Endothelial cell of umbilical vein (primary cell): ENCODE results near the gene NAV2. TPM values are rescaled to one million over a fixed set of nuclear protein-coding genes. Genes with fewer than 3 reads are reported as not detected.

Source experiments
- BruUV-seq: library from RNA; stranded (reverse); fragments of 400-500 nt; replicated peaks from 2 replicates; lab custom pipeline; 2021; lab: Mats Ljungman, UMichigan
- CTCF ChIA-PET: fragments of 300-600, 350-600 bp; sonication (Branson Sonifier 250); formaldehyde crosslinking; loops from one replicate; lab custom pipeline; 2021; ENCODE audit warnings: antibody characterized with exemption, inconsistent platforms; lab: Charles Lee
- POLR2A ChIA-PET: fragments of 300-600, 350-600 bp; sonication (Branson Sonifier 250); formaldehyde crosslinking; loops from one replicate; lab custom pipeline; 2021; ENCODE audit warnings: antibody characterized with exemption, inconsistent platforms; lab: Charles Lee
- DNase-seq: peaks from one replicate; pipeline ENCODE4 v3.0.0-alpha.2; 2011; ENCODE audit warnings: low read depth, low spot score
- FAIRE-seq: peaks from 2 replicates; lab custom pipeline; 2011; peaks lifted over from hg19 to GRCh38; lab: Jason Lieb, UNC
- H2AFZ ChIP-seq: 2 replicates; pipeline ENCODE4 v1.6.0; 2012; ENCODE audit warnings: low read depth, low read length, control low read depth, inconsistent platforms
- H3K27ac ChIP-seq: 2 replicates; pipeline ENCODE4 v1.5.1; 2011; ENCODE audit warnings: low read depth, mild to moderate bottlenecking, control low read depth, low read length, moderate library complexity; ENCODE audit not compliant: insufficient read depth
- H3K27me3 ChIP-seq, 2 experiments: 2 replicates each; pipeline versions ENCODE4 v1.6.0 to v1.6.1; 2011; ENCODE audit warnings: low read length in 2 of 2, mixed read lengths in 1 of 2; ENCODE audit not compliant: control insufficient read depth in 2 of 2, insufficient read depth in 2 of 2
- H3K36me3 ChIP-seq, 2 experiments: 2 replicates in 1 of 2; 3 replicates in 1 of 2; pipeline ENCODE4 v1.5.1; 2011; ENCODE audit warnings: low read length in 2 of 2, mild to moderate bottlenecking in 1 of 2, moderate library complexity in 1 of 2; ENCODE audit not compliant: control insufficient read depth in 2 of 2, insufficient read depth in 2 of 2; ENCODE audit errors: extremely low read depth in 1 of 2
- H3K4me1 ChIP-seq: 3 replicates; pipeline ENCODE4 v1.5.1; 2011; ENCODE audit warnings: mild to moderate bottlenecking, low read length; ENCODE audit not compliant: control insufficient read depth, insufficient read depth; ENCODE audit errors: extremely low read depth
- H3K4me2 ChIP-seq: 2 replicates; pipeline ENCODE4 v1.6.1; 2011; ENCODE audit warnings: low read length, control low read depth, mixed read lengths; ENCODE audit not compliant: insufficient read depth
- H3K4me3 ChIP-seq, 3 experiments: fragments of 200-600 bp in 1 of 3; sonication (generic), shearing (Covaris generic) in 1 of 3; replicated peaks in 1 of 3; 2 replicates each; pipeline ENCODE4 v1.5.1; 2011 to 2016; ENCODE audit warnings: control low read depth in 3 of 3, low read length in 3 of 3, mild to moderate bottlenecking in 2 of 3, inconsistent platforms in 1 of 3, low read depth in 1 of 3, moderate library complexity in 1 of 3; ENCODE audit not compliant: insufficient read depth in 1 of 3
- H3K79me2 ChIP-seq: 2 replicates; pipeline ENCODE4 v1.6.0; 2012; ENCODE audit warnings: low read length, inconsistent platforms; ENCODE audit not compliant: control insufficient read depth, insufficient read depth
- H3K9ac ChIP-seq: replicated peaks from 2 replicates; pipeline ENCODE3; 2011; ENCODE audit warnings: low read length, control low read depth; ENCODE audit not compliant: insufficient read depth; ENCODE audit errors: extremely low read depth
- H3K9me1 ChIP-seq: replicated peaks from 3 replicates; pipeline ENCODE4 v1.6.0; 2011; ENCODE audit warnings: mild to moderate bottlenecking, low read length; ENCODE audit not compliant: control insufficient read depth, insufficient read depth; ENCODE audit errors: extremely low read depth
- H3K9me3 ChIP-seq: replicated peaks from 2 replicates; pipeline ENCODE4 v1.5.1; 2012; ENCODE audit warnings: low read length, inconsistent platforms; ENCODE audit not compliant: control insufficient read depth, insufficient read depth
- H4K20me1 ChIP-seq: replicated peaks from 2 replicates; pipeline ENCODE3; 2011; ENCODE audit warnings: mild to moderate bottlenecking, low read length; ENCODE audit not compliant: control insufficient read depth, insufficient read depth; ENCODE audit errors: extremely low read depth
- CTCF ChIP-seq, 2 donors: IDR thresholded peaks; 1 replicate in 1 of 2; 2 replicates in 1 of 2; pipeline ENCODE4 v1.5.1; 2011; ENCODE audit warnings: low read length in 2 of 2, mild to moderate bottlenecking in 2 of 2, moderate library complexity in 2 of 2, control low read depth in 1 of 2, inconsistent platforms in 1 of 2, low read depth in 1 of 2; ENCODE audit not compliant: insufficient read depth in 1 of 2; ENCODE audit errors: extremely low read depth in 1 of 2
- EZH2 ChIP-seq: IDR thresholded peaks from 2 replicates; pipeline ENCODE4 v1.6.1; 2012; ENCODE audit warnings: borderline replicate concordance, low read depth, mild to moderate bottlenecking, moderate library complexity, low read length, inconsistent platforms; ENCODE audit not compliant: severe bottlenecking
- FOS ChIP-seq: IDR thresholded peaks from 2 replicates; pipeline ENCODE4 v1.6.1; 2011; ENCODE audit warnings: mild to moderate bottlenecking, low read length, moderate library complexity, borderline replicate concordance; ENCODE audit not compliant: insufficient read depth
- GATA2 ChIP-seq: IDR thresholded peaks from 2 replicates; pipeline ENCODE4 v1.7.0; 2011; ENCODE audit warnings: low read depth, mild to moderate bottlenecking, moderate library complexity, mixed read lengths, low read length; ENCODE audit not compliant: insufficient read length, insufficient read depth
- JUN ChIP-seq: IDR thresholded peaks from 2 replicates; pipeline ENCODE4 v1.6.1; 2011; ENCODE audit warnings: borderline replicate concordance, low read depth; ENCODE audit not compliant: insufficient read length, insufficient read depth
- MAX ChIP-seq: IDR thresholded peaks from 2 replicates; pipeline ENCODE4 v1.6.1; 2011; ENCODE audit not compliant: insufficient read depth, insufficient read length
- MYC ChIP-seq: IDR thresholded peaks from one replicate; pipeline ENCODE4 v1.6.1; 2011; ENCODE audit warnings: mild to moderate bottlenecking, low read depth, low read length
- POLR2A ChIP-seq: IDR thresholded peaks from 2 replicates; pipeline ENCODE4 v1.6.1; 2012; ENCODE audit warnings: low read depth, mild to moderate bottlenecking, control low read depth, low read length
- POLR2AphosphoS5 ChIP-seq: IDR thresholded peaks from 2 replicates; pipeline ENCODE4 v1.6.1; 2012; ENCODE audit warnings: low read depth, mild to moderate bottlenecking, control low read depth, low read length, moderate library complexity; ENCODE audit not compliant: insufficient read depth
- dilution Hi-C: fragments of 300-500 bp; cut with MboI; formaldehyde crosslinking; loops from one replicate; pipeline ENCODE4 v1.15.0; 2019; ENCODE audit warnings: low sequenced_read_pairs; ENCODE audit not compliant: extremely low pct_ligation_motif_present
- intact Hi-C: fragments of 100-400 bp; cut with micrococcal nuclease; formaldehyde crosslinking; loops from one replicate; pipeline ENCODE4 v1.10.0; 2022
- polyA plus RNA-seq, 4 experiments: library from polyadenylated mRNA; depleted of rRNA in 3 of 4; stranded (reverse) in 3 of 4; unstranded in 1 of 4; fragments of >200 nt; gene quantifications; 2 replicates each; pipeline versions ENCODE4 v1.2.1 to v1.2.3, GENCODE V29; 2011 to 2012; ENCODE audit warnings: missing spikeins in 1 of 4
- total RNA-seq: library from RNA; stranded (reverse); gene quantifications from 2 replicates; pipeline ENCODE4 v1.2.3, GENCODE V29; 2021

The NAV2 gene
- total and polyA plus RNA-seq, 2 donors (not counting 3 experiments of a cell fraction or from before 2014, with no cell fraction given) = 10.9 to 68.0 TPM

- H3K9me1 ChIP-seq = no peaks in the 10 kb centered on the region
- ChIA-PET POLR2A (no interaction called here), CTCF (interaction anchor here (1.2 to 1.9 kb wide), 3 partner anchors 9 to 43 kb away, joined by 4 read pairs; no protein-coding TSS in a partner anchor)
- no peak overlapping the region for H3K4me3 ChIP-seq
- DNase-seq = no peak
- FAIRE-seq = no peak
- no peaks in the 10 kb centered on the region for H4K20me1 ChIP-seq
- intact Hi-C loops (no loop called here), dilution Hi-C loops (no loop called here)
- H3K79me2 ChIP-seq = peaks cover 73% of the 10 kb centered on the region
- peaks cover 0 to 3% of the 10 kb centered on the region in 2 experiments for H3K36me3 ChIP-seq
- H3K27me3 ChIP-seq = no peaks in the 10 kb centered on the region
- no peak overlapping the region for H3K27ac ChIP-seq
- no peaks in the 10 kb centered on the region for H3K4me1 ChIP-seq
- H3K9ac ChIP-seq = no peak overlapping the region
- H3K9me3 ChIP-seq = no peaks in the 10 kb centered on the region
- TF ChIP-seq POLR2A = no peak
- TF ChIP-seq CTCF (IDR thresholded peaks at IDR 0.05; ENCODE audit: extremely low read depth in 1 of 2, insufficient read depth in 1 of 2, low read depth in 1 of 2, low read length in 2 of 2) = no peak
- no peak for TF ChIP-seq MAX
- TF ChIP-seq EZH2 = no peak
- no peak for TF ChIP-seq FOS
- TF ChIP-seq POLR2AphosphoS5 = no peak
- TF ChIP-seq MYC = no peak
- no peak for TF ChIP-seq GATA2
- TF ChIP-seq JUN = no peak
- no peak overlapping the region for H2AFZ ChIP-seq
- no peak overlapping the region for H3K4me2 ChIP-seq
- BruUV-seq = no TSS peak
Measured at GRCh38 chr11:19852288-19852687, 139.7 kb downstream of the NAV2 start.
